Stimulated activated CD4-positive, alpha-beta T cell treated with anti-CD3 and anti-CD28 coated beads, Interleukin-4, amount 100 ng/mL, for 4 hours (primary cell): ENCODE results near the gene PAK6.

Source experiments
- DNase-seq, 2 experiments: peaks; one replicate each; pipeline ENCODE4 v3.0.0-alpha.2; 2020

PAK6 gene

GRCh38 chr15:40256638-40257235 lies 17.9 kb downstream of the PAK6 start:
- DNase-seq = no peak

DNA sequence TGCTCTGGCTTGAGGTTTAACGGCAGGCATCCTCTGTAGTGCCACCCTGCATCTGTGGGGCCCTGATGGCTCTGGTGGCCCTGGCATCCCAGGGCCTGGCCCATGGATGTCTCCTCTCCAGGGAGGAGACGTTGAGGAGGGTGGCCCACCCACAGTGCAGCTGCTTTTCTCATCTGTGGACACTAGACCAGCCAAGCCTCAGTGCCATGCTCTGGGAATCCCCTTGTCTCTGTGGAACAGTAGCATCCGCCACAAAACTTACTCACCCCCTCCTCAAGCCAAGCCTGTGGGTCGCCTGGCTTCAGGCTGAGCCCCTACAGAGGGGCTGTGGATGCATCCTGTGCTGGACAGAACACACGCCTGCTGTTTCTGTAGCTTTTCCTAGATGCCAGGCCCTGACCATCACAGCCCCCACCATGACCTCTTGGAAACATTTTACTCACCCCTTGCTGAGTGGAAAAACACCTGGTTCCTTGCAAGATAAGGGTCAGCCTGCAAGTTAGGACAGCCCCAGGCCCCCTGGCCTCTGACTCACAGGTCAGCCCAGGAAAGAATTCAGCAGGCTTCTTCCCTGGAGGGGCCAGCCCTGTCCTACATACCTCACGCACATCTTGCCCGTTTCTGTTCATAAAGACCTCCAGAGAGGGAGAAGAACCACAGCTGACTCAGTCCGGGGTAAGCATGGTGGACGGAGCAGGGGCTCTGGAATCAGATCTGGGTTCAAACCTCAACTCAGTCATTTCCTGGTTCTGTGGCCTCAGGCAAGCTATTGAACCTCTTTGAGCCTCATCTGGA lies 19.0 kb downstream of the PAK6 start:
- no peak for DNase-seq

- DNase-seq = no peak
These were observed 19.7 kb downstream of the PAK6 start for GRCh38 chr15:40258544-40258943.

- DNase-seq = no peak
These were observed 20.2 kb downstream of the PAK6 start for GRCh38 chr15:40259021-40259420.

DNA sequence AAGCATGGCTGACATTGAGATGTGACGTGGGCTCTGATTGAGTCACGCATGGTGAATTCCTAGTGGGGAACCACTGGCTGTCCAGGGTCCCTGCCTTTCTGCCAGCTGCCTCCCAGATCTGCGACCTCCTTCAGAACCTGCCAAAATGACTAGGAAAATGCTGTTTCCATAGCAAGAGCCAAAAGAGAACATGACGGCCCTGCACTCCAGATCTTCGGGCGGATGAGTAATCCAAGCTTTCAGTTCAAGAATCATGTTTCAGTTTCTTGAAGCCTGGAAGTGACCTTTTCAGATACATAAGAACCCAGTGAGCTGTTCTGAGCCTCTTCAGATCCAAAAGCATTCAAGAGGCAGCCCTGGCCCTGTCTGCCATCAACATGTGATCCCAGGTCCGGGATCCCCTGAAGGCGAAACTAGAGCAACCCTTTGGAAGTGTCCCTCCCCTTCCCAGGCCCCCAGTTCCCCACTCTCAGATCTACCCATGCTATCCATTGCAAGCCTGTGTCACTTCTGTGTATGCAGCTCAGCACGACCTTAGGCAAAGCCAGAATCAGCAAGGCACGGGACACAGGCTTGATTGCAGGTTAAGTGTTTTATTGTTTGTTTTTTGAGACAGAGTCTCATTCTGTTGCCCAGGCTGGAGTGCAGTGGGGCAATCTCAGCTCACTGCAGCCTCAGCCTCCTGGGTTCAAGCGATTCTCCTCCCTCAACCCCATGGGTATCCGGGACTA lies 24.3 kb downstream of the PAK6 start:
- DNase-seq = no peak

GRCh38 chr15:40264321-40265153 lies 25.7 kb downstream of the PAK6 start:
- DNase-seq = no peak

GRCh38 chr15:40265355-40265754 lies 26.5 kb downstream of the PAK6 start:
- DNase-seq = no peak

- DNase-seq = no peak
These were observed 27.0 kb downstream of the PAK6 start for GRCh38 chr15:40265875-40266274.

- DNase-seq = no peak
These were observed 28.0 kb downstream of the PAK6 start for GRCh38 chr15:40266828-40267304.

DNA sequence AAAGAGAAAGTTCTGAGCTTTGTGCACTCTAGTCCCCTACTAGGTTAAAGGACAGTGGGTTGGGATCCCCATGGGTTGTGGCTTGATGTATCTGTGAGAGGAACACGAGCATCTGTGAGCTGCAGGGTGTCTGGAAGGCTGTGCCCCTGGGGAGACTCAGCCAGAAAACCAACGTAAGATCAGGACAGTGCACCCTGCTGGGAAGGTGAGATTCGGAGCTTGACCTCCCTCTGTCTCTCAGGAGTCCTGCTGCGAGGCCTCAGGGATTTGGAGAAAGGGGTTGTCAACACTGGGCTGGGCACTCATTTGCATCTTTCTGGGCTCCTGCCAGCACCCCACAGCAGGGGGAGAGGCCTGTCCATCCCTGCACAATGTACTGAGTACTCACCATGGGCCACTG lies 28.8 kb downstream of the PAK6 start:
- DNase-seq = no peak

GRCh38 chr15:40269604-40270003 lies 30.7 kb downstream of the PAK6 start:
- no peak for DNase-seq

DNA sequence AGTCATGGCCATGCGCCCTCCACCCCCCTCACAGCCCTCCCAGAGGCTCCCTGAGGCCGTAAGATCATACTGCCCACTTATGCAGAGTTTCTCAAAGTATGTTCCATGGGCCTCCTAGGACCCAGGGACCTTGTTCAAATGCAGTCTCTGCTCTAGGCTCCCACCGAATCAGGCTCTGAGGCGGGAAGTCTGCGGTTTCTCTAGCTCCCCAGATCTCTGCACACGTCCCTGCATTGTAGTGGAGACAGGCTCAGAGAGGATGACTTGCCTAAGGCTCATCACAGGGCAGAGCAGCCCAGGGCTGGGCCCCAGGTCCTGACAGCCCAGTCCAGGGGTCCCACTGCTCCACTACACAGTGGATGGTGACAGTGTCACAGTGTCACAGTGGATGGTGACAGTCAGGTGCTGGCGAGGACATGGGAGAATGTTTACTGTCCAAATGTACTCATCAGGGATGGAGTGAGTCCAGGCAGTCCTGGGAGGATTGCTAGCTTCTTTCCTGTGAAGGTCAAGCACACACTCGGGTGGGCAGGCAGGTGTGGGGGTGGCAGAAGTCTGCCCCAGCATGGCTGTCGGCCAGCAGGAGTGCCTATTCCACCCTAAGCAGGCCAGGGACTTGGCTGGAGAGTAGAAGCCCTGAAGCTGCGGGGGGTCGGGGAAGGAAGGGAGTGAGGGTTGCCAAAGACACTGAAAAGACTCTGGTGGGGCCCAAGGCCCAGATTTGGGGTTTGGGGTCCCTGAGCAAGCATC lies 31.6 kb downstream of the PAK6 start:
- DNase-seq = no peak

GRCh38 chr15:40271685-40272484 lies 33.0 kb downstream of the PAK6 start:
- no peak for DNase-seq

- DNase-seq = no peak
These were observed 33.7 kb downstream of the PAK6 start for GRCh38 chr15:40272485-40273056.

DNA sequence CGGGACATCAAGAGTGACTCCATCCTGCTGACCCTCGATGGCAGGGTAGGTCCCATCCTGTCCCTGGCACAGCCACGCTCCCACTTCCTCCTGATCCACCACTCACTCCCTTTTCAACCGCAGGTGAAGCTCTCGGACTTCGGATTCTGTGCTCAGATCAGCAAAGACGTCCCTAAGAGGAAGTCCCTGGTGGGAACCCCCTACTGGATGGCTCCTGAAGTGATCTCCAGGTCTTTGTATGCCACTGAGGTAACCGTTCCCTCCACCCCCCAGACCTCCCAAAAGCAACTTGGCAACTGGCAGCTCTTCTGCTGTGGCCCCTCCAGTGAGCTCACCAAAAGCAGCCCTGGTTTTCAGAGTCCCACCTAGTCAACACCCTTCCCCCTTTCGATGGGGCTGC lies 34.6 kb downstream of the PAK6 start:
- DNase-seq = no peak

GRCh38 chr15:40274350-40275274 lies 35.7 kb downstream of the PAK6 start:
- DNase-seq = peak; percentile 78 to 87

DNA sequence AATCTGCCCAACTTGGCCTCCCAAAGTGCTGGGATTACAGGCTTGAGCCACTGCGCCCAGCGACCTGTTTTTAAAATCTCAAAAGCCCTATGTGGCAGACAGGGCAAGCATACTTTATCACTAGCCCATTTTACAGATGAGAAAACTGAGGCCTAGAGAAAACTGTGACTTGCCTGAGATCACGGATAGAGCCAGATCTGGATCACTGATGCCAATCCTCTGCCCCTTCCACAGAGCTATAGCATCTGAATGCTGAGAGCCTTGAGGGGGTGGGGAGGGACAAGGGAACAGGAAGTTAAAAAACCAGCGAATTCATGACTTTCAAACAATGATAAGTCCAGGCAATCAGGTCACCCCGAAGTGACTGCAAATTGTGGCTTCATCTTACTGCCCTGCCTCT lies 36.7 kb downstream of the PAK6 start:
- no peak for DNase-seq

- no peak for DNase-seq
These were observed 37.1 kb downstream of the PAK6 start for GRCh38 chr15:40275954-40276353.

- DNase-seq = no peak
These were observed 38.1 kb downstream of the PAK6 start for GRCh38 chr15:40276927-40277326.

- DNase-seq = no peak
These were observed 38.6 kb downstream of the PAK6 start for GRCh38 chr15:40277471-40277870.
